Panc1 (cell line): Measurements from ENCODE around the gene CLCN4. TPM values are rescaled to one million over a fixed set of nuclear protein-coding genes. Genes with fewer than 3 reads are reported as not detected.

ENCODE experiments used
- ATAC-seq: fragments of 200-7000 bp; cut with Tn5 transposase; 2 replicates; pipeline ENCODE4 v1.9.1; 2020; ENCODE audit warnings: mild to moderate bottlenecking, moderate library complexity
- BruUV-seq: library from RNA; stranded (reverse); fragments of 400-500 nt; replicated peaks from 2 replicates; lab custom pipeline; 2021; lab: Mats Ljungman, UMichigan
- CTCF ChIA-PET: fragments of 300-600 bp; sonication (Branson Sonifier 250); formaldehyde crosslinking; loops from one replicate; lab custom pipeline; 2022; ENCODE audit warnings: antibody characterized with exemption; lab: Charles Lee
- POLR2A ChIA-PET: fragments of 300-600 bp; sonication (Branson Sonifier 250); formaldehyde crosslinking; loops from one replicate; lab custom pipeline; 2022; ENCODE audit warnings: antibody characterized with exemption; lab: Charles Lee
- DNase-seq: peaks from one replicate; pipeline ENCODE4 v3.0.0-alpha.2; 2010; ENCODE audit warnings: low read depth, low spot score
- H3K27ac ChIP-seq: 2 replicates; pipeline ENCODE4 v1.5.1; 2011; ENCODE audit warnings: mild to moderate bottlenecking, low read length, inconsistent platforms
- H3K27me3 ChIP-seq: fragments of 200-500 bp; sonication (Bioruptor generic); 2 replicates; pipeline ENCODE4 v1.6.0; 2014; ENCODE audit warnings: low read length, inconsistent platforms; ENCODE audit not compliant: control insufficient read depth, insufficient read depth
- H3K36me3 ChIP-seq: fragments of 200-500 bp; sonication (Bioruptor generic); 2 replicates; pipeline ENCODE4 v1.5.1; 2014; ENCODE audit warnings: inconsistent platforms, mild to moderate bottlenecking, low read length, moderate library complexity; ENCODE audit not compliant: control insufficient read depth, insufficient read depth
- H3K4me1 ChIP-seq: 2 replicates; pipeline ENCODE4 v1.5.1; 2011; ENCODE audit warnings: inconsistent platforms, mild to moderate bottlenecking, low read length, moderate library complexity; ENCODE audit not compliant: control insufficient read depth, insufficient read depth
- H3K4me3 ChIP-seq, 2 experiments: 2 replicates each; pipeline ENCODE4 v1.5.1; 2011 to 2012; ENCODE audit warnings: low read depth in 2 of 2, low read length in 2 of 2, mild to moderate bottlenecking in 2 of 2, inconsistent platforms in 1 of 2, moderate library complexity in 1 of 2
- H3K9me3 ChIP-seq: fragments of 200-500 bp; sonication (Bioruptor generic); 2 replicates; pipeline ENCODE4 v1.5.1; 2014; ENCODE audit warnings: low read depth, mild to moderate bottlenecking, inconsistent platforms, low read length, moderate library complexity; ENCODE audit not compliant: control insufficient read depth, insufficient read depth
- CTCF ChIP-seq: fragments of 450-650 bp; IDR thresholded peaks from 2 replicates; pipeline ENCODE4 v1.5.1; 2017; ENCODE audit warnings: mild to moderate bottlenecking
- POLR2AphosphoS5 ChIP-seq: IDR thresholded peaks from 2 replicates; pipeline ENCODE4 v1.6.1; 2012; ENCODE audit warnings: mild to moderate bottlenecking, low read depth, low read length, moderate library complexity
- REST ChIP-seq, 2 experiments: IDR thresholded peaks; 2 replicates each; pipeline ENCODE4 v1.6.1; 2011 to 2012; ENCODE audit warnings: low read depth in 2 of 2, control low read depth in 1 of 2, low read length in 1 of 2, mild to moderate bottlenecking in 1 of 2, moderate library complexity in 1 of 2; ENCODE audit not compliant: insufficient read depth in 1 of 2
- SIN3A ChIP-seq: IDR thresholded peaks from 2 replicates; pipeline ENCODE4 v1.6.1; 2012; ENCODE audit warnings: low read depth, mild to moderate bottlenecking, low read length, moderate library complexity, borderline replicate concordance; ENCODE audit not compliant: insufficient read depth
- TCF7L2 ChIP-seq: IDR thresholded peaks from 2 replicates; pipeline ENCODE4 v1.6.1; 2011; ENCODE audit warnings: mild to moderate bottlenecking, low read depth, low read length, inconsistent platforms
- in situ Hi-C: cut with HindIII; loops from 2 replicates; pipeline ENCODE4 v1.10.0; 2016; ENCODE audit warnings: low sequenced_read_pairs, low pct_unique_long_range_greater_than_20kb
- intact Hi-C: fragments of 100-400 bp; cut with micrococcal nuclease; formaldehyde crosslinking; loops from one replicate; pipeline ENCODE4 v1.10.0; 2022; ENCODE audit not compliant: unreplicated experiment
- total RNA-seq: library from RNA; stranded (reverse); gene quantifications from one replicate; pipeline ENCODE4 v1.2.1, GENCODE V29; 2021; ENCODE audit not compliant: unreplicated experiment

CLCN4 gene
- total RNA-seq, 1 experiment from 2014 or later: 2.5 TPM

DNA sequence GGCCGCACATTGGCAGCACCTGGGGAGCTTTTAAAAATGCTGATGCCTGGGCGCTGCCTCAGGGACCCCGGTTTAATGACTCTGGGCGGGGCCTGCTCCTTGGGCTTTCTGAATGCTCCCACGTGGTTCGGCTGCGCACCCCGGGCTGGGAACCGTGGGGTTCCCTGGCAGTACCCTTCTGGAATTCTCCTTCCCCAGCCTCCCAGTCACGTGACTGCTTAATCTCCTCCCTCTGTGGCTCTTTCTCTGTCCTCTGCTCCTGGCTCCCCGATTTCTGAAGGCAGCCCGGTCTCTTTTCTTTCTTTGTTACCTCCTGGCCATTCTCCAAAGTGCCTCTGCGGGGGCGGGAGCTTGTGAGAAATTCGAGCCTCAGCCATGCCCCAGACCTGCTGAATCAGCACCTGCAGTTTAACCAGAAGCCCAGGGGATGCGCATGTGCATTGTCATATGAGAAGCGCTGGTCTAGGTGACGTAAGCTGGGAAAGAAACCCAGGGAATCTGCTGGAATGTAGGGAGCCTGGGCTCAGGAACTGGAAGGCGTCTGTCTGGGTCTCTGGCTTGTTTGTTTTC, 16.6 kb downstream of the CLCN4 start:
- POLR2A ChIA-PET: no interaction called here
- TF ChIP-seq REST (IDR thresholded peaks at IDR 0.05; ENCODE audit: insufficient read depth in 1 of 2, low read depth in 2 of 2, low read length in 1 of 2) (no peak), SIN3A (no peak), POLR2AphosphoS5 (no peak), CTCF (no peak), TCF7L2 (no peak)
- intact Hi-C loops (no loop called here), in situ Hi-C loops (no loop called here)
- Histone ChIP-seq H3K4me3 (no peak overlapping the region), H3K27me3 (no peaks in the 10 kb centered on the region), H3K4me1 (no peaks in the 10 kb centered on the region), H3K27ac (no peak overlapping the region), H3K36me3 (no peaks in the 10 kb centered on the region), H3K9me3 (no peaks in the 10 kb centered on the region)
- ATAC-seq (no peak), DNase-seq (no peak)
- BruUV-seq: no TSS peak
- CTCF ChIA-PET: no interaction called here

DNA sequence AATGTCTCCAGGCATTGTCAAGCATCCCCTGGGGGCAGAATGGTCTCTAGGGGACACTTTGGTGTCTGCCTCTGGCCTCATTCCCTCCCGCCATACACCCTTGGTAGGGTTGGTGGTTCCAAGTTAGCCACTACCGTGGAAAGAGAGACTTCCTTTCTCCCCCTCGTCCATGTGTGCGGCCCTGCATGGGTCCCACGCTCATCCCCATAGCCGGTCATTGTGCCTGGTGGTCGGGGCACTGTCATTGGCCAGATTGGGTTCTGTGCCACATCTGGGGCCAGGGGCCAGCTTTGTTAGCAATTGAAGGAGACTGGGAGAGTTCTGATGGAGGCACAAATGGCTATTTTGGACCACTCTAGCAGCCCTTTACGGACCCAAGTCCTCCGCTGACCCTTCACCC, 17.3 kb downstream of the CLCN4 start:
- ChIA-PET CTCF (no interaction called here), POLR2A (no interaction called here)
- H3K36me3 ChIP-seq: no peaks in the 10 kb centered on the region
- no peaks in the 10 kb centered on the region for H3K4me1 ChIP-seq
- BruUV-seq: no TSS peak
- H3K27ac ChIP-seq: no peak overlapping the region
- DNase-seq (no peak), ATAC-seq (no peak)
- intact Hi-C loops: no loop called here
- H3K9me3 ChIP-seq: no peaks in the 10 kb centered on the region
- no peak for TF ChIP-seq POLR2AphosphoS5
- TF ChIP-seq REST (IDR thresholded peaks at IDR 0.05; ENCODE audit: insufficient read depth in 1 of 2, low read depth in 2 of 2, low read length in 1 of 2): no peak
- TF ChIP-seq SIN3A: no peak
- no peak for TF ChIP-seq CTCF
- TF ChIP-seq TCF7L2: no peak
- H3K4me3 ChIP-seq: no peak overlapping the region
- H3K27me3 ChIP-seq: no peaks in the 10 kb centered on the region
- in situ Hi-C loops: no loop called here
